IMR-90 (cell line): Measurements from ENCODE around the gene IGF1. TPM values are rescaled to one million over a fixed set of nuclear protein-coding genes. Genes with fewer than 3 reads are reported as not detected.

Source experiments
- ATAC-seq: fragments of 200-7000 bp; cut with Tn5 transposase; 2 replicates; pipeline ENCODE4 v1.9.1; 2020; ENCODE audit warnings: low read depth, mild to moderate bottlenecking, moderate library complexity
- BruUV-seq: library from RNA; stranded (reverse); fragments of 400-500 nt; replicated peaks from 2 replicates; lab custom pipeline; 2021; lab: Mats Ljungman, UMichigan
- CTCF ChIA-PET: fragments of 300-600 bp; formaldehyde crosslinking; extraction: SDS; loops from one replicate; lab custom pipeline; 2021; ENCODE audit warnings: antibody characterized with exemption; lab: Yijun Ruan, JAX
- POLR2A ChIA-PET: fragments of 300-600 bp; sonication (Branson Sonifier 250); formaldehyde crosslinking; loops from one replicate; lab custom pipeline; 2022; ENCODE audit warnings: antibody characterized with exemption; ENCODE audit not compliant: unreplicated experiment; lab: Charles Lee
- DNase-seq: peaks from one replicate; pipeline ENCODE4 v3.0.0; 2013
- H2AFZ ChIP-seq: replicated peaks from 2 replicates; pipeline ENCODE3; 2013; ENCODE audit warnings: low read length, mild to moderate bottlenecking; ENCODE audit not compliant: poor library complexity
- H2AK5ac ChIP-seq: 2 replicates; pipeline ENCODE4 v1.6.1; 2013; ENCODE audit warnings: low read depth, low read length, inconsistent platforms
- H2AK9ac ChIP-seq: replicated peaks from 2 replicates; pipeline ENCODE3; 2013; ENCODE audit warnings: mild to moderate bottlenecking, low read depth, low read length, moderate library complexity; ENCODE audit not compliant: poor library complexity
- H2BK120ac ChIP-seq: 2 replicates; pipeline ENCODE4 v1.6.1; 2013; ENCODE audit warnings: low read depth, low read length, inconsistent platforms
- H2BK15ac ChIP-seq: 3 replicates; pipeline ENCODE4 v1.6.1; 2013; ENCODE audit warnings: low read depth, low read length, inconsistent platforms
- H2BK20ac ChIP-seq: 2 replicates; pipeline ENCODE4 v1.6.1; 2013; ENCODE audit warnings: low read depth, mild to moderate bottlenecking, inconsistent platforms, low read length, moderate library complexity
- H2BK5ac ChIP-seq: 2 replicates; pipeline ENCODE4 v1.6.1; 2013; ENCODE audit warnings: mild to moderate bottlenecking, low read depth, low read length, inconsistent platforms; ENCODE audit not compliant: poor library complexity, severe bottlenecking
- H3K14ac ChIP-seq: replicated peaks from 2 replicates; pipeline ENCODE4 v1.6.1; 2013; ENCODE audit warnings: low read depth, low read length, inconsistent platforms
- H3K18ac ChIP-seq: 2 replicates; pipeline ENCODE4 v1.6.1; 2013; ENCODE audit warnings: low read depth, low read length, control low read depth
- H3K23ac ChIP-seq: 2 replicates; pipeline ENCODE4 v1.6.1; 2013; ENCODE audit warnings: low read depth, low read length, inconsistent platforms
- H3K27ac ChIP-seq: 2 replicates; pipeline ENCODE4 v1.5.1; 2013; ENCODE audit warnings: mild to moderate bottlenecking, control low read depth, low read length; ENCODE audit not compliant: insufficient read depth
- H3K27me3 ChIP-seq: 2 replicates; pipeline ENCODE4 v1.6.1; 2013; ENCODE audit warnings: low read length; ENCODE audit not compliant: control insufficient read depth, insufficient read depth
- H3K36me3 ChIP-seq: 2 replicates; pipeline ENCODE4 v1.6.1; 2013; ENCODE audit warnings: low read length, mixed read lengths; ENCODE audit not compliant: control insufficient read depth, insufficient read depth
- H3K4ac ChIP-seq: 2 replicates; pipeline ENCODE4 v1.6.1; 2013; ENCODE audit warnings: low read depth, low read length, inconsistent platforms
- H3K4me1 ChIP-seq: 2 replicates; pipeline ENCODE4 v1.6.1; 2013; ENCODE audit warnings: low read length, mixed read lengths; ENCODE audit not compliant: control insufficient read depth, insufficient read depth
- H3K4me2 ChIP-seq: 2 replicates; pipeline ENCODE4 v1.6.1; 2013; ENCODE audit warnings: low read depth, mild to moderate bottlenecking, control low read depth, low read length, moderate library complexity
- H3K4me3 ChIP-seq: 2 replicates; pipeline ENCODE4 v1.5.1; 2013; ENCODE audit warnings: low read depth, mild to moderate bottlenecking, control low read depth, low read length, moderate library complexity; ENCODE audit not compliant: insufficient read depth
- H3K56ac ChIP-seq: 2 replicates; pipeline ENCODE4 v1.6.1; 2013; ENCODE audit warnings: low read length, inconsistent platforms; ENCODE audit not compliant: insufficient read depth; ENCODE audit errors: extremely low read depth
- H3K79me1 ChIP-seq, 2 experiments: 2 replicates each; pipeline ENCODE4 v1.6.1; 2013; ENCODE audit warnings: low read length in 2 of 2, inconsistent platforms in 1 of 2, low read depth in 1 of 2
- H3K9ac ChIP-seq: 2 replicates; pipeline ENCODE4 v1.6.1; 2013; ENCODE audit warnings: low read depth, low read length, control low read depth
- H3K9me1 ChIP-seq: 2 replicates; pipeline ENCODE4 v1.6.1; 2013; ENCODE audit warnings: low read length, inconsistent platforms; ENCODE audit not compliant: insufficient read depth
- H3K9me3 ChIP-seq: 2 replicates; pipeline ENCODE4 v1.6.1; 2013; ENCODE audit warnings: low read length; ENCODE audit not compliant: control insufficient read depth, insufficient read depth
- H4K20me1 ChIP-seq: 2 replicates; pipeline ENCODE4 v1.6.1; 2013; ENCODE audit warnings: low read length, inconsistent platforms; ENCODE audit not compliant: insufficient read depth
- H4K5ac ChIP-seq: 2 replicates; pipeline ENCODE4 v1.6.1; 2013; ENCODE audit warnings: mild to moderate bottlenecking, low read depth, low read length, control low read depth
- H4K8ac ChIP-seq, 2 experiments: 2 replicates each; pipeline ENCODE4 v1.6.1; 2013; ENCODE audit warnings: low read depth in 2 of 2, low read length in 2 of 2, control low read depth in 1 of 2, inconsistent platforms in 1 of 2
- H4K91ac ChIP-seq: 2 replicates; pipeline ENCODE4 v1.6.1; 2013; ENCODE audit warnings: low read depth, low read length, inconsistent platforms; ENCODE audit not compliant: insufficient read depth
- CEBPB ChIP-seq: IDR thresholded peaks from 2 replicates; pipeline ENCODE4 v1.6.1; 2012; ENCODE audit warnings: low read depth, low read length, improper control_type of control experiment
- FOS ChIP-seq: fragments of 150-350 bp; IDR thresholded peaks from 2 replicates; pipeline ENCODE4 v1.6.1; 2016; ENCODE audit warnings: low read depth, low read length
- MAFK ChIP-seq: IDR thresholded peaks from 2 replicates; pipeline ENCODE4 v1.6.1; 2012; ENCODE audit warnings: low read depth, low read length, improper control_type of control experiment
- MAZ ChIP-seq: IDR thresholded peaks from 2 replicates; pipeline ENCODE4 v1.6.1; 2012; ENCODE audit warnings: low read depth, mild to moderate bottlenecking, low read length, improper control_type of control experiment, moderate library complexity, borderline replicate concordance
- POLR2A ChIP-seq: IDR thresholded peaks from 2 replicates; pipeline ENCODE4 v1.6.1; 2012; ENCODE audit warnings: mild to moderate bottlenecking, low read depth, low read length
- RFX5 ChIP-seq: IDR thresholded peaks from 2 replicates; pipeline ENCODE4 v1.8.0; 2012; ENCODE audit warnings: low read depth, mild to moderate bottlenecking, low read length, moderate library complexity
- SMC3 ChIP-seq: fragments of 150-350 bp; IDR thresholded peaks from 2 replicates; pipeline ENCODE4 v1.6.1; 2016; ENCODE audit warnings: low read depth, mild to moderate bottlenecking, antibody characterized with exemption, low read length, moderate library complexity
- WGBS, 2 experiments: methylation state at CpG; one replicate each; pipeline versions ENCODE4 v1.1.5 to v1.1.7; 2013; ENCODE audit warnings: missing lambda C conversion rate in 2 of 2; ENCODE audit not compliant: insufficient read length in 1 of 2; ENCODE audit errors: extremely low coverage in 2 of 2; 5-methylcytosine and 5-hydroxymethylcytosine counted together
- dilution Hi-C: fragments of 300-500 bp; cut with HindIII; formaldehyde crosslinking; loops from one replicate; pipeline ENCODE4 v1.14.3; 2018; ENCODE audit warnings: low sequenced_read_pairs; ENCODE audit not compliant: unreplicated experiment
- in situ Hi-C: fragments of 300-500 bp; cut with MboI; formaldehyde crosslinking; loops from 3 replicates; pipeline ENCODE4 v1.14.3; 2019; ENCODE audit warnings: low sequenced_read_pairs, inconsistent platforms, mixed read lengths
- intact Hi-C: fragments of 100-400 bp; cut with micrococcal nuclease; formaldehyde crosslinking; loops from 2 replicates; pipeline ENCODE4 v1.10.0; 2022
- polyA plus RNA-seq, 3 experiments: library from polyadenylated mRNA; depleted of rRNA; stranded (reverse); fragments of >200 nt; gene quantifications; 2 replicates each; pipeline ENCODE4 v1.2.3, GENCODE V29; 2012; ENCODE audit warnings: low replicate concordance in 1 of 3
- total RNA-seq: library from RNA; depleted of rRNA; stranded (reverse); fragments of >200 nt; gene quantifications from 2 replicates; pipeline ENCODE4 v1.2.3, GENCODE V29; 2012
- TF ChIP-seq, protein P1 (sequence below): fragments of 150-350 bp; IDR thresholded peaks from 2 replicates; pipeline ENCODE4 v1.6.1; 2017; ENCODE audit warnings: mild to moderate bottlenecking, antibody characterized with exemption, low read length, low read depth

IGF1 gene
- total and polyA plus RNA-seq, 2 of the 4 experiments (the other 2 are of a cell fraction): under 0.01 to 0.12 TPM

GRCh38 chr12:102510463-102510862, 30.1 kb upstream of the IGF1 start:
- Histone ChIP-seq H4K5ac (no peak overlapping the region), H4K91ac (no peak overlapping the region), H3K36me3 (no peaks in the 10 kb centered on the region), H2BK20ac (no peak overlapping the region), H4K8ac (no peak overlapping the region), H3K23ac (no peak overlapping the region), H2AK9ac (no peak overlapping the region), H3K4me1 (no peaks in the 10 kb centered on the region), H3K27me3 (no peaks in the 10 kb centered on the region), H4K20me1 (no peaks in the 10 kb centered on the region), H3K27ac (no peak overlapping the region), H3K56ac (no peak overlapping the region), H2BK5ac (no peak overlapping the region), H3K9me3 (no peaks in the 10 kb centered on the region), H2BK15ac (no peak overlapping the region), H3K4me3 (no peak overlapping the region), H2AK5ac (no peak overlapping the region), H3K9me1 (no peaks in the 10 kb centered on the region), H2BK120ac (no peak overlapping the region), H3K4ac (no peak overlapping the region), H3K14ac (no peak overlapping the region), H3K79me1 (no peaks in the 10 kb centered on the region), H3K18ac (no peak overlapping the region), H3K9ac (no peak overlapping the region), H3K4me2 (no peak overlapping the region), H2AFZ (no peak overlapping the region)
- POLR2A ChIA-PET: no interaction called here
- WGBS, 2 experiments: no CpG with 5 or more reads among the region's 3 CpGs
- in situ Hi-C loops: no loop called here
- TF ChIP-seq MAZ (no peak), FOS (no peak), SMC3 (no peak), MAFK (no peak), RFX5 (no peak), CEBPB (no peak), POLR2A (no peak)
- TF ChIP-seq, protein P1, sequence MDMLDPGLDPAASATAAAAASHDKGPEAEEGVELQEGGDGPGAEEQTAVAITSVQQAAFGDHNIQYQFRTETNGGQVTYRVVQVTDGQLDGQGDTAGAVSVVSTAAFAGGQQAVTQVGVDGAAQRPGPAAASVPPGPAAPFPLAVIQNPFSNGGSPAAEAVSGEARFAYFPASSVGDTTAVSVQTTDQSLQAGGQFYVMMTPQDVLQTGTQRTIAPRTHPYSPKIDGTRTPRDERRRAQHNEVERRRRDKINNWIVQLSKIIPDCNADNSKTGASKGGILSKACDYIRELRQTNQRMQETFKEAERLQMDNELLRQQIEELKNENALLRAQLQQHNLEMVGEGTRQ: no peak
- dilution Hi-C loops: no loop called here
- BruUV-seq: no TSS peak
- intact Hi-C loops: no loop called here
- CTCF ChIA-PET: no interaction called here
- ATAC-seq: no peak
- DNase-seq: no peak
